GM12875 (cell line): ENCODE results near the gene PPP1R12A.

Experiments used
- H3K4me3 ChIP-seq: one replicate; pipeline ENCODE4 v1.5.1; 2011; ENCODE audit warnings: low read depth, low read length, control low read depth
- CTCF ChIP-seq: IDR thresholded peaks from 2 replicates; pipeline ENCODE4 v1.5.1; 2011; ENCODE audit warnings: low read depth, mild to moderate bottlenecking, control low read depth, inconsistent platforms, low read length, moderate library complexity, borderline replicate concordance; ENCODE audit not compliant: insufficient read depth

Gene PPP1R12A

GRCh38 chr12:79916826-79917225, 18.1 kb downstream of the PPP1R12A start:
- no peak overlapping the region for H3K4me3 ChIP-seq
- TF ChIP-seq CTCF: no peak

GRCh38 chr12:79911889-79912656, 22.8 kb downstream of the PPP1R12A start:
- TF ChIP-seq CTCF: no peak
- H3K4me3 ChIP-seq: no peak overlapping the region

- TF ChIP-seq CTCF: no peak
- no peak overlapping the region for H3K4me3 ChIP-seq
Measured at GRCh38 chr12:79908366-79908765, 26.5 kb downstream of the PPP1R12A start.

- no peak for TF ChIP-seq CTCF
- H3K4me3 ChIP-seq: no peak overlapping the region
Measured at GRCh38 chr12:79901506-79901905, 33.4 kb downstream of the PPP1R12A start.

GRCh38 chr12:79900951-79901350, 33.9 kb downstream of the PPP1R12A start:
- TF ChIP-seq CTCF: no peak
- no peak overlapping the region for H3K4me3 ChIP-seq

GRCh38 chr12:79900199-79900598, 34.7 kb downstream of the PPP1R12A start:
- TF ChIP-seq CTCF: no peak

GRCh38 chr12:79897617-79898016, 37.3 kb downstream of the PPP1R12A start:
- TF ChIP-seq CTCF: no peak
- no peak overlapping the region for H3K4me3 ChIP-seq

More at GRCh38 chr12:79900199-79900598, 34.7 kb downstream of the PPP1R12A start:
- H3K4me3 ChIP-seq: no peak overlapping the region
